GM19452 (cell line): Measurements from ENCODE around the gene PARN.

Experiments
- ATAC-seq: cut with Tn5 transposase; IDR thresholded peaks from one replicate; pipeline ENCODE4 v1.9.1; 2021; ENCODE audit not compliant: unreplicated experiment

Gene PARN

GRCh38 chr16:14476183-14476582, 153.9 kb downstream of the PARN start:
- ATAC-seq = no peak

DNA sequence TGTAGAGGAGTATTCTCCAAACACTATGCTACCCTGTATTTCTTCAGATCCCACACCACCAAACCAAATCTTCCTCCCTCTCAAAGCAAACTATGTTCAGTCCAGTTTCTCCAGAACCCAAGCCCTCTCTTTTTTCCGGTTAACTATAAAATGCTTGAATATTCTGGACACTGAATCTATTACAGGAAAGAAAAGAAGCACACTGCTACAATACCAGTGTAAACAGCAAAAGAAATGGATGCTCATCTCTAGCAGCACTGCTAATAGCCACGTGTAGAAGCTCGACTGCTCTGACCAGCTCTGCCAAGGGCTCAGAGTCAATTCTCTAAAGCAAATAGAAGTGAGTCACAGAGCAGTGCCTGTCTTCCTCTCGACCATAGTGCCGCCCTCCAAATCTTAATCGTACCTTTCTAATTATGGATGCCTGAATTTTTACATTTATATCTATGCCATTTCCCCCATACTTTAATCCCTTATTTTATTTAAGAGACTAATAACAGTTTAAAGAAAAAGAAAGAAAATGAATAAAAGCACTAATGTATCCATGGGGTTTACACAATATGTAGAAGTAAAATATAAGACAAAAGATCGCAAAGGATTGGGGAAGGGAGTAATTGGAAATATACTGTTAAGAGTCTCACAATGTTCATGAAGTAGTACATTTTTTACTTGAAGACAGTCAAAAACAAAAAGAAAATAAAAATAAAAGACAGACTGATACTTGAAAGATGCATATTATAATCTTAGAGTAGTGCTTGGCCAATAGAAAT, 154.5 kb downstream of the PARN start:
- ATAC-seq = no peak

- ATAC-seq = no peak
Observed at GRCh38 chr16:14473488-14473887, 156.6 kb downstream of the PARN start.

DNA sequence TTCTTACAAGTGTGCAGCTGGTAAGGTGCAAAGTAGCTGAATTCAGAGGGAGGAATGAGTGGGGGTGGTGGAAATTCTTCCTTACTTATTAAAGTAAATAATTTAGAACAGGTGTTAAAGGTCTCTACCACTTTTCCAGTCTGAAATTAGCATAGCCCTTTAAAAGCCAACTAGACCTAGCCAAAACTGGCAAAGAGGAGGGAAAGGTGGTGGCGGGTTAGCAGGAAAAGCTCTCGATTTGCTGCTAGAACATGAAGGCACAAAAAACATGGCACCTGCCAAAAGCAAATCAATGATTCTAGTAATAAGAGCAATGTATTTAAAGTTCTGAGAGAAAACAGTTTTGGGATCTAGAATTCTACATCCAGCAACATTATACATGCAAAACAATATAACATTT, 157.7 kb downstream of the PARN start:
- ATAC-seq = no peak

- ATAC-seq = no peak
Observed at GRCh38 chr16:14470788-14471187, 159.3 kb downstream of the PARN start.

DNA sequence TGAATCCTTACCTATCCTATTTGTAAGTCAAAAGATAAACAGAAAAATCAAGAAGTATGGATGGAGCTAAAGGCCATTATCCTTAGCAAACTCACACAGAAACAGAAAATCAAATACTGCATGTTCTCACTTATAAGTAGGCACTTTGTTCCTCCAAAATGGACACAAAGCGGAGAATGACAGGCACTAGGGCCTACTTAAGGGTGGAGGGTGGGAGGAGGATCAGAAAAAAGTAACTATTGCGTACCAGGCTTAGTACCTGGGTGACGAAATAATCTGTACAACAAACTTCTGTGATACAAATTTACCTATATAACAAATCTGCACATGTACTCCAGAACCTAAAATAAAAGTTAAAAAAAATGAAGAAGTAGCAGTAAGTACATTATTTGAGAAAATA, 164.3 kb downstream of the PARN start:
- no peak for ATAC-seq

GRCh38 chr16:14464796-14465195, 165.3 kb downstream of the PARN start:
- ATAC-seq = no peak

GRCh38 chr16:14464192-14464591, 165.9 kb downstream of the PARN start:
- ATAC-seq = no peak

- no peak for ATAC-seq
Observed at GRCh38 chr16:14462811-14463210, 167.2 kb downstream of the PARN start.

GRCh38 chr16:14460726-14461125, 169.3 kb downstream of the PARN start:
- no peak for ATAC-seq

- no peak for ATAC-seq
Observed at GRCh38 chr16:14458576-14458975, 171.5 kb downstream of the PARN start.

- ATAC-seq = no peak
Observed at GRCh38 chr16:14456793-14457481, 173.1 kb downstream of the PARN start.

GRCh38 chr16:14455573-14455972, 174.5 kb downstream of the PARN start:
- no peak for ATAC-seq

DNA sequence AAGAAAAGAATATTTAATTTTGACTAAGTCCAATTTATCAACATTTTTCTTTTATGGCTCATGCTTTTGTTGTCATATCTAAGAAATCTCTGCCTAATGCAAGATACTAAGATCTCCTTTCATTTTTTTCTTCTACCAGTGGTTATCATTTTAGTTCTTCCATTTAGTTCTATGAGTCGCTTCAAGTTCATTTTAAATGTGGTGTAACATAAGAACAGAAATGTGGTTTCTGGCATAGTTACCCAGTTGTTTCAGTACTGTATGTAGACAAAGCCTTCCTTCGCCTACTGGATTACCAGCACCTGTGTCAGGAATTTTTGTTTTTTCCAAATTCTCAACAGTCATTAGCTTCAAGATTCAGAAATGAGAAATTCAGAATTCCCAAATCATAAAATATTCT, 175.7 kb downstream of the PARN start:
- ATAC-seq = no peak

GRCh38 chr16:14452066-14452465, 178.0 kb downstream of the PARN start:
- no peak for ATAC-seq

- ATAC-seq = no peak
Observed at GRCh38 chr16:14450846-14451245, 179.2 kb downstream of the PARN start.

GRCh38 chr16:14449790-14450480, 180.1 kb downstream of the PARN start:
- ATAC-seq = no peak

GRCh38 chr16:14449334-14449733, 180.7 kb downstream of the PARN start:
- ATAC-seq = no peak

- no peak for ATAC-seq
Observed at GRCh38 chr16:14448879-14449278, 181.2 kb downstream of the PARN start.

DNA sequence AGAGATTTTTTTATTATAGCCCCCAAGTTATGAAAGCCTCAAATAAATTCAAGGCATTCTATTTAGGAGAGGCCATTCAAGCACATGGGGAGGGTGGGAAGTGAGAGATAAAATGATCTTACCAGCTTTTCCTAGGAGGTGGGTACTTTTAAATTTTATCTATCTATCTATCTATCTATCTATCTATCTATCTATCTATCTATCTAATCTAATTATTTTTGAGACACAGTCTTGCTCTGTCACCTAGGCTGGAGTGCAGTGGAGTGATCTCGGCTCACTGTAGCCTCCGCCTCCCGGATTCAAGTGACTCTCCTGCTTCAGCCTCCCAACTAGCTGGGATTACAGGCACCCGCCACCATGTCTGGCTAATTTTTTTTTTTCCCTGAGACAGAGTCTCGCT, 182.3 kb downstream of the PARN start:
- no peak for ATAC-seq

DNA sequence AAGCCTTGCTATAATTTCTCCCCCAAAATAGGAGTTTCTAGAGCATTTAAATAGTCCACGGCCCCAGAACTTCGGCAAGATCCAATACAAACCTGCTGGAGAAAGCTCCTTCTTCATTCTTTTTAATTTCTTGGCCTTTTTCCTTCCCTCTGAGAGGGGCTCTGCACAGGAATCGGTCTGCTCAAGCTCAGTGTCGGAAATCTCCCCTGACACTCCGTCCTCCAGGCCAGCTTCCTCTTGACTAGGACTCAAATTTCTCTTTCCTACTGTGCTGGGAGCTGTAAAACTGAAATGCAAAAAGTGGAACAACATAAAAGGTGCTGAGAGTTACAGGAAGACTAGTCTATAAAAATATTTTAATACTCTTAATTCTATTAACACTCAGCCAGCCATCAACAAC, 183.3 kb downstream of the PARN start:
- ATAC-seq = no peak
